GM21529 (cell line): ENCODE measurements around the gene MAP2K6.
"Not testable (repeated sequence)": the region's sequence is repeated elsewhere in the genome, so short reads cannot be mapped to it uniquely, and the experiment has no call there.

Experiments used
- ATAC-seq: cut with Tn5 transposase; IDR thresholded peaks from one replicate; pipeline ENCODE4 v1.9.1; 2021; ENCODE audit not compliant: unreplicated experiment

Gene MAP2K6

DNA sequence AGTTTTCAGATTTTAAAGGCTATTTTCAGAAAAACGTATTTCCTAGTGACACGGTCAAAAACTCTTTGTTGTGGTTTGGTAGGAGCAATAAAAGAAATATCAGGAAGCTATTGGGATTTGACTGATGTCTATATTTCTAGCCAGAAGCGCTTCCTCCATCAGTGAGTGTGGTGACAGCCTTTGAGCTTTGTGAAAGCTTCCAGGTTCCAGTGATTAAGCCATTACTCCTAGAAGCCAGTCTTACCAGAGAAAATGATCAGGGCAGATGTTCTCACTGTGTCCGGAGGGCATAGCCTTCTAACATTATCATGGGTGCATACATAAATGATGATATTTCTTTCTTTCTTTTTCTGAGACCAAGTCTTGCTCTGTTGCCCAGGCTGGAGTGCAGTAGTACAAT is 39.6 kb downstream of the MAP2K6 start:
- ATAC-seq = no peak

GRCh38 chr17:69455040-69455439 is 40.5 kb downstream of the MAP2K6 start:
- no peak for ATAC-seq

- peak; percentile 53 for ATAC-seq
These were observed 43.1 kb downstream of the MAP2K6 start for GRCh38 chr17:69457603-69458002.

DNA sequence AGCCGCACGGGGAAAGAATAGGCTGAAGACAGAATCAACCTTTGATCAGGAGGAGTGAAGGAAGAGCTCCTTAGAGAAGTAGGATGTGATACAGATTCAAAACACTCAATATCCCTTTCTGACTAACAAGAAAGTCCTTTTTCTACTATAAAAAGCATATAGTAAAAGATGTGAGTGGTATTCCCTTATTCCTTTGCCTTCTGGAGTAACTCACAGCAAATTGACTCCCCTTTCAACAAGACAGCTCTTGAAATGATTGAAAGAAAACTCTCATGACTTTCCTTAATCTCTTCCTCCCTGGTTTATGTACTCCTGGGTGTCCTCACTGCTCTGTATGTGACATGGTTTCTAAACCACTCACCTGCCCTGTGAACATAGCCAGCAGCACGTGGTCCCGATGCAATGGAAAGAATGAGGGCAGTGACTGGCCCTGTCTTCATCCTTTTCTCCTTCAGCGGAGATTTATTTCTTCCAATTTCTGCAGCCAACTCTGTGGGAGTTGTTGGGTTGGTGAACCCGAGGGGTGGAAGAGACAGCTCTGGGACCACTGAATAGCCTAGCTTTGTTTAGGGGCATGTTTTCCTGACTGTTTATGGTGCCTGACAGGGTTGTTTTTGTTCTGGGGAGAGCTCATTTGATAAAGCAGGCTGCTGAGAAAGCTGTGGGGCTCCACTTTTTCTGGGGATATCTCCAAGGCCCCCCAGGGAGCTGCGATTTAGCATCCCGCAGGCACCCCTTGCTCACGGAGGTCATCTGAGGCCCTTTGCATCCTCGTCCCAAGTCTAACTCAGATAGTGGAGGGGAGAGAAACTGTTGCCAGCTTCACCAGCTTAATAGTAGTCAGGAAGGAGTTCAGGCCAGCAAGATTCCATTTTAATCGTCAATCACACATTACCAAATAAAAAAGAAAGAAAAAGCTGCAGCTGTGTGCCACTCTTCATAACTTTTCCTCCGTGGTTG is 46.7 kb downstream of the MAP2K6 start:
- no peak for ATAC-seq

- no peak for ATAC-seq
These were observed 47.5 kb downstream of the MAP2K6 start for GRCh38 chr17:69461951-69462369.

DNA sequence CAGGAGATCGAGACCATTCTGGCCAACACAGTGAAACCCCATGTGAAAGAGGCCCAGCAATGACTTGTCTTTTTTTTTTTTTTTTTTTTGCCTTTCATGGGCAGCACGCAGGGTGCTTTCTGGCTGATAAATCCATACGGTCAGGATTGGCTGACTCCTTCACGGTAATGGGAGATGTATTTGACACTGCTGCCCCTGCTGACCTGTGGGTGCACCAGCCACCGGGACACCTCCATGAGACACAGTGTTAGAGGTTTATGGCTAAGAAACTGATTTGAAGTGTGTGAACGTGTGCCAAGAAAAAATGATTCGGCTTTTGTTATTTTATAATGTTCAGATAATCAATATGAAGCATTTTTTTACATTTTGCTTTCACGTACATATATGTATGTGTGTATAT is 48.4 kb downstream of the MAP2K6 start:
- no peak for ATAC-seq

GRCh38 chr17:69466451-69466850 is 52.0 kb downstream of the MAP2K6 start:
- no peak for ATAC-seq

- no peak for ATAC-seq
These were observed 52.6 kb downstream of the MAP2K6 start for GRCh38 chr17:69466905-69467667.

DNA sequence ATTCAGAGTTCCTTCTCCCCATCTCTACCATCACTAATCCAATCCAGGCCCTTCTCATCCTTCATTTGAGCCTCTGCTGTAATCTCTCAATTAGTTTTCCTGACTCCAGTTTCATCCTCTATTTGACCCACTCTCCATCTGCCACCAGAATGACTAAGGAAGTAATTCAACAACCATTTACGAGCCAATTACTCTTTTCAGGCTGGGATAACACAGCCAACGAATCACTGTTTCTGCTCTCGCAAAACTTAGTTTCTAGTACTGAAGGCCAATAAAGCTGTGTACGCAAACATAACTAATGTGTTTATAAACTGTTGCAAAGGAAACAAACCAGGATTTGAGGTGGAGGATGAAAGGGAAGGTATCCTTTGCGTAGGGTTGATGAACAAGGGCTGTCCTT is 53.7 kb downstream of the MAP2K6 start:
- no peak for ATAC-seq

GRCh38 chr17:69470702-69471101 is 56.2 kb downstream of the MAP2K6 start:
- ATAC-seq = no peak

- ATAC-seq = no peak
These were observed 56.9 kb downstream of the MAP2K6 start for GRCh38 chr17:69471406-69471805.

- ATAC-seq = no peak
These were observed 59.6 kb downstream of the MAP2K6 start for GRCh38 chr17:69473841-69474831.

DNA sequence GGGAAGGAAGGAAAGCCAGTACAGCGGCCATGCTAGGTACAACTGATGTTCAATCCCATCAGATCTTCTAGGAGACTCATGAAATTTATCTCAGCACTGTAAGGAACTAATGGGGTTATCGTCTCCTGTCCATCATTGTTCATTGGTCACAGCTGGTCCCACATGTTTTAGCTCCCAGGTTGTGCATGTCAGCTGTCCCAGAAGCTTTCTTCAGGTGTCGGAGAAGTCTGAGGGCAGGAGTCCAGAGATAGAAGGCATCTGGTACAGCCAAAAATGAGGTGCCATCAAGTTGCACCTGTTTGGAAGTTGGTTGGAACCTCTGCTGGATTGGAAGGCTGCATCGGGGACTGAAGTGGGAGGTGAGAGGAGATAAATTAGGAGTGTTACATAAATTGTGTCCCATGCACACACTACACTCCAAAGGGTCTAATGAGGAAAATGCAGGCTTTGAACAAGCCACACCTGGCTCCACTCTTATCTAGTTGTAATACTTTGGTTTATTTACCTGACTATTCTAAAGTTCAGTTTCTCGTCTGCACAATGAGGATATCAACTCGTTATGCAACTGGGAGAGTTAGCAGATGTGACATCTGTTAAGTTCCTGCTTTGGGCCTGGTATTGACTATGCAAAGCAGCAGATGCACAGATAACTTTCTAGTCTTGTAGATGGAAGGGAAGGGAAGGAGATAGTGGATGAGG is 62.9 kb downstream of the MAP2K6 start:
- ATAC-seq = no peak

DNA sequence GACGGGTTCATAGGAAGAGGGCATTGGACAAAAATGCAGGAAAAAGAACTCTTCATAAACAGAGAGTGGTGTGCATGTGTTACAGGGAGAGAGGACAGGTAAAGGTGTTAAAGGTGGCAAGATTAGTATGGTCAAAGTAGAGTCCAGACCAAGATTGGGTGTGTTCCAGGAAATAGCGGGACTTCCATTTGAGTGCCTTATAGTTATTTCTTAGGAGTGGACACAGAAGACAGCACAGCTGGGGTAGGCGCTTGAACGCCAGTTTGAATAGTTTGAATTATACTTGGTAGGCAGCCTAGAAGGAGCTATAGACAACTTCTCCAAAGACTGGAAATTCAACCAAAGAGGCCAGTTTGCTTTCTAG is 63.4 kb downstream of the MAP2K6 start:
- ATAC-seq = no peak

DNA sequence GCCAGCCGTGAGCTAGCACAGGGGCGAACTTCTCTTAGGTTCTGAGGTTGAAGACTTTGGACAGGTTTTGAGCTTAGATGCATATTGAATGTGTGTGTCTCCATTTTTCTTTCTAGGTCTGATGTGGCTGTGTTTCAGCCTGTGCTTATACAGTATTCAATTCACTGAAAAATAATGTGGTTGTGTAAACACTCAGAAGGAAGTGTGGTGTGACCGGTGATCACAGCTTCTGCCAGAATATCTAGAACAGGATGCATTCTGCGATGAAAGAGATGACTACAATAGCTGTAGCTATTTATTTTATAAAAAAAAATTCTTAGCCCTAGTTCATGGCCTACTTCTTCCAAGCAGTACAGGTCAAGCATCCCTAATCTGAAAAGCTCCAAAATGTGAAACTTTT is 64.4 kb downstream of the MAP2K6 start:
- no peak for ATAC-seq

GRCh38 chr17:69479756-69480155 is 65.3 kb downstream of the MAP2K6 start:
- not testable (repeated sequence) for ATAC-seq

- ATAC-seq = no peak
These were observed 65.7 kb downstream of the MAP2K6 start for GRCh38 chr17:69480245-69480644.

GRCh38 chr17:69485251-69485661 is 70.8 kb downstream of the MAP2K6 start:
- ATAC-seq = no peak

DNA sequence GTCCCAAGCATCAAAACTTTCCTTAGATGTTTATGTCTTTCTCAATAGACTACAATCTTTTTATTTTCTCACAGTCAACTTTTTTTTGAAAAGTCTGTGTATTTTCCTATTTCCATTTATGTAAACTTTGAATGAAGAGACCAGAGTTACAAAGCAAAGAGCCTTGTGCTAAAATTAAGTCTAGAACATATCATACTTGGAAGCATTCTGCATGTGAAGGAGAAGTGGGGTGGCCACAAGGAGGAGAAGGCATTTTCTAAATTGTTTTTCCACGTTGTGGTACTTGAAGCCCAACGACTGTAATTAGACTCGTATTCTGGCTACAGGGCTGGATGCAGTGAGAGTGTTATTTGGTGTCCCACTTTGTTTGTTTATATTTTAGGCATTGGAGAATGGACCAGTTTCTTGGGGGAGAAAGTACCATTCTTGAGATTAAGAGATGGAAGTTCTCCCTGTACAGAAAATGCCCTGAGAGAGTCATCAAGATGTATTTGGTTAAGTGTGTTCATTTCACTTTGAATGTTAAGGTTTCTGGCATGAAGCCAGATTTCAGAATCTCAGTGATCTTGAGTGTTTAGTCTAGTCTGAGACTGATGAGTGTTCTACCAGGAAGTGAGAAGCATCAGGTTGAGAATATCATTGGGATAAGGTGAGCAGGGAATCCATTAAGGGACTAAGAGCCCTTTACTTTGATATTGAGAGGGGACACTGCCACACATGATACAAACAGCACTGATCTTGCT is 71.6 kb downstream of the MAP2K6 start:
- ATAC-seq = no peak
